ENCODE results near the gene PLAC8L1.

PLAC8L1 gene

DNA sequence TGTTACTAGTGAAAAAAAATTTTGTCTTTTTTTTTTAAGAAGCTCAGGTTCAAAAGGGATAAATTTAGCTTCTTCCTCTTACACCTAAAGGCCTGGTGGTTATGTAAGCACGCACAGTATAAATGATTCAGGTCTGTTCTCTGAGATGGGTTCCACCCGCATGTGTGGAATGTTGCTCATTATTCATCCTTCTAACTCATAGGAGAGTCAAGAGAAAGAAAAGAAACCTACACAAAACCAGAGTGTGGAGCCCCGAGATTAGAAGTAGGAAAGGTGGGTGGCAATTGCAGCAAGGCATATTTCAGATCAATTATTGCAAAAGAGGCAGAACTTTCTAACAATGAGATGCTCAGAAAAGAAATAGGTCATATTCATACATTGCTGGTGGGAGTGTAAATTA, 13.5 kb downstream of the PLAC8L1 start:
- no peak overlapping the region for H3K27ac ChIP-seq
- H3K27me3 ChIP-seq (ENCODE audit: insufficient read depth, low read depth): no peaks in the 10 kb centered on the region
- no peaks in the 10 kb centered on the region for H3K36me3 ChIP-seq (ENCODE audit: insufficient read depth)
- H2AFZ ChIP-seq (ENCODE audit: low read depth): no peak overlapping the region
- H3K79me2 ChIP-seq (ENCODE audit: insufficient read depth, low read depth): no peaks in the 10 kb centered on the region
- H3K9ac ChIP-seq: no peak overlapping the region
- TF ChIP-seq, protein P1, sequence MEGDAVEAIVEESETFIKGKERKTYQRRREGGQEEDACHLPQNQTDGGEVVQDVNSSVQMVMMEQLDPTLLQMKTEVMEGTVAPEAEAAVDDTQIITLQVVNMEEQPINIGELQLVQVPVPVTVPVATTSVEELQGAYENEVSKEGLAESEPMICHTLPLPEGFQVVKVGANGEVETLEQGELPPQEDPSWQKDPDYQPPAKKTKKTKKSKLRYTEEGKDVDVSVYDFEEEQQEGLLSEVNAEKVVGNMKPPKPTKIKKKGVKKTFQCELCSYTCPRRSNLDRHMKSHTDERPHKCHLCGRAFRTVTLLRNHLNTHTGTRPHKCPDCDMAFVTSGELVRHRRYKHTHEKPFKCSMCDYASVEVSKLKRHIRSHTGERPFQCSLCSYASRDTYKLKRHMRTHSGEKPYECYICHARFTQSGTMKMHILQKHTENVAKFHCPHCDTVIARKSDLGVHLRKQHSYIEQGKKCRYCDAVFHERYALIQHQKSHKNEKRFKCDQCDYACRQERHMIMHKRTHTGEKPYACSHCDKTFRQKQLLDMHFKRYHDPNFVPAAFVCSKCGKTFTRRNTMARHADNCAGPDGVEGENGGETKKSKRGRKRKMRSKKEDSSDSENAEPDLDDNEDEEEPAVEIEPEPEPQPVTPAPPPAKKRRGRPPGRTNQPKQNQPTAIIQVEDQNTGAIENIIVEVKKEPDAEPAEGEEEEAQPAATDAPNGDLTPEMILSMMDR (conservative IDR thresholded peaks at IDR 0.05; ENCODE audit: low read depth, low read length): no peak
- no peak overlapping the region for H3K4me3 ChIP-seq (IDR thresholded peaks at IDR 0.05; ENCODE audit: insufficient read depth, low read depth, low read length)
- H4K20me1 ChIP-seq (ENCODE audit: insufficient read depth): no peaks in the 10 kb centered on the region
- no peak overlapping the region for H3K4me2 ChIP-seq
- H3K4me1 ChIP-seq (ENCODE audit: low read depth, poor library complexity, severe bottlenecking): no peaks in the 10 kb centered on the region

DNA sequence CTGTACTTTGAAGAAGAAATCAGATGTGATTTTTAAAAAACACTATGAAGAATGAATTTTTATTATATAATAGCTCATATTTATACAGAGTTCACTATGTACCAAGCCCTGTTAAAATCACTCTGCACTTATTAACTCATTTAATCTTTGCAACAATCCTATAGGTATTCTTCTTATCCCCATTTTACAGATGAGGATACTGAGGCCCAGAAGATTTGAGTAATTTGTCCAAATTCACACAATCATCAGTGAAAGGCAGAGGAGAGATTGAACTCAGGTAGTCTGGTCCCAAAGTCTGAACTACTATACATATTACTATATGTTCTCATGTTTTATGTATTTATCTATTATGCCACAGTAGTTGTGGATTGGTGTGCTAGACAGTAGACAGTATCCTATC, 16.1 kb downstream of the PLAC8L1 start:
- no peak overlapping the region for H3K9ac ChIP-seq
- H3K79me2 ChIP-seq (ENCODE audit: insufficient read depth, low read depth): no peaks in the 10 kb centered on the region
- no peak overlapping the region for H3K27ac ChIP-seq
- TF ChIP-seq, protein P1 (conservative IDR thresholded peaks at IDR 0.05; ENCODE audit: low read depth, low read length): no peak
- H3K36me3 ChIP-seq (ENCODE audit: insufficient read depth): no peaks in the 10 kb centered on the region
- H3K4me3 ChIP-seq (IDR thresholded peaks at IDR 0.05; ENCODE audit: insufficient read depth, low read depth, low read length): no peak overlapping the region
- H3K4me1 ChIP-seq (ENCODE audit: low read depth, poor library complexity, severe bottlenecking): no peaks in the 10 kb centered on the region
- H2AFZ ChIP-seq (ENCODE audit: low read depth): no peak overlapping the region
- H4K20me1 ChIP-seq (ENCODE audit: insufficient read depth): no peaks in the 10 kb centered on the region
- no peak overlapping the region for H3K4me2 ChIP-seq
- H3K27me3 ChIP-seq (ENCODE audit: insufficient read depth, low read depth): no peaks in the 10 kb centered on the region

- Histone ChIP-seq H3K9ac (no peak overlapping the region), H3K36me3 (ENCODE audit: insufficient read depth) (no peaks in the 10 kb centered on the region), H3K79me2 (ENCODE audit: insufficient read depth, low read depth) (no peaks in the 10 kb centered on the region), H3K4me1 (ENCODE audit: low read depth, poor library complexity, severe bottlenecking) (peaks cover 4% of the 10 kb centered on the region), H3K4me2 (no peak overlapping the region), H3K27ac (no peak overlapping the region), H2AFZ (ENCODE audit: low read depth) (no peak overlapping the region), H4K20me1 (ENCODE audit: insufficient read depth) (no peaks in the 10 kb centered on the region), H3K4me3 (IDR thresholded peaks at IDR 0.05; ENCODE audit: insufficient read depth, low read depth, low read length) (no peak overlapping the region), H3K27me3 (ENCODE audit: insufficient read depth, low read depth) (no peaks in the 10 kb centered on the region)
- TF ChIP-seq, protein P1 (conservative IDR thresholded peaks at IDR 0.05; ENCODE audit: low read depth, low read length): no peak
Observed at GRCh38 chr5:146088098-146088497, 17.3 kb downstream of the PLAC8L1 start.

DNA sequence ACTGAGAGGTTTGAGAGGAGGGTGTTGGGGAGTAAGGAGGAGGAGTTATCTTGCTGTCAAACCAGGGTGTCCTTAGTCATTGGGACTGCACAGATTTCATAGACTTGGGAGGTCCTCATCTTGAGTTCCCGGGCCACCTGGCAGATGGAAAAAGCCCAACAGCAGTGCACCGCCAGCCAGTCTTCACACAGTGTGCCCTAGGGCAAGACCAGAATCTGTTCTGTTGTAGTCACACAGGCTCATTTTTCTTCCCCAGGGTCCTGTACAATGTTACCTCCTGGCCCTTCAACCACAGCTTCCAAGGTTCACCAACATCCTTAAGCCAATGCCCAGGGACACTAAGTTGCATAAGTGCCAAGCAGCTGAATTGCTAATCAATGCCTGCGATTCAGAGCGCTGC, 21.0 kb downstream of the PLAC8L1 start:
- Histone ChIP-seq H3K36me3 (ENCODE audit: insufficient read depth) (no peaks in the 10 kb centered on the region), H2AFZ (ENCODE audit: low read depth) (no peak overlapping the region), H3K79me2 (ENCODE audit: insufficient read depth, low read depth) (no peaks in the 10 kb centered on the region), H3K9ac (no peak overlapping the region), H4K20me1 (ENCODE audit: insufficient read depth) (no peaks in the 10 kb centered on the region), H3K27me3 (ENCODE audit: insufficient read depth, low read depth) (no peaks in the 10 kb centered on the region), H3K27ac (no peak overlapping the region), H3K4me2 (no peak overlapping the region), H3K4me3 (IDR thresholded peaks at IDR 0.05; ENCODE audit: insufficient read depth, low read depth, low read length) (no peak overlapping the region), H3K4me1 (ENCODE audit: low read depth, poor library complexity, severe bottlenecking) (peaks cover 31% of the 10 kb centered on the region)
- TF ChIP-seq, protein P1 (conservative IDR thresholded peaks at IDR 0.05; ENCODE audit: low read depth, low read length): no peak
